H1 (cell line): ENCODE results near the gene NFAT5.

Source experiments
- ASH2L ChIP-seq: fragments of 200-600, 300-600 bp; sonication (generic); IDR thresholded peaks from one replicate; pipeline ENCODE4 v1.7.1; 2017; ENCODE audit warnings: low read length
- BACH1 ChIP-seq: IDR thresholded peaks from 2 replicates; pipeline ENCODE4 v1.6.1; 2012; ENCODE audit warnings: low read length, improper control_type of control experiment
- CTCF ChIP-seq, 3 experiments: IDR thresholded peaks; 1 replicate in 2 of 3; 2 replicates in 1 of 3; pipeline versions ENCODE4 v1.5.1 to v1.6.1; 2011; ENCODE audit warnings: low read length in 3 of 3, mild to moderate bottlenecking in 3 of 3, inconsistent platforms in 2 of 3, low read depth in 1 of 3, moderate library complexity in 1 of 3; ENCODE audit not compliant: insufficient read depth in 1 of 3; ENCODE audit errors: control extremely low read depth in 1 of 3
- HDAC6 ChIP-seq: IDR thresholded peaks from one replicate; pipeline ENCODE4 v1.7.1; 2012; ENCODE audit warnings: low read depth, mild to moderate bottlenecking, inconsistent platforms, low read length, moderate library complexity
- KDM4A ChIP-seq: IDR thresholded peaks from one replicate; pipeline ENCODE4 v1.7.1; 2012; ENCODE audit warnings: low read depth, mild to moderate bottlenecking, moderate library complexity, low read length, inconsistent platforms; ENCODE audit not compliant: severe bottlenecking
- POLR2A ChIP-seq, 2 experiments: IDR thresholded peaks; 1 replicate in 1 of 2; 2 replicates in 1 of 2; pipeline ENCODE4 v1.6.1; 2011; ENCODE audit warnings: low read depth in 2 of 2, low read length in 2 of 2, mild to moderate bottlenecking in 2 of 2; ENCODE audit errors: control extremely low read depth in 1 of 2
- RBBP5 ChIP-seq: IDR thresholded peaks from 2 replicates; pipeline ENCODE4 v1.7.1; 2012; ENCODE audit warnings: low read depth, mild to moderate bottlenecking, inconsistent platforms, low read length, moderate library complexity, borderline replicate concordance

- TF ChIP-seq CTCF (IDR thresholded peaks at IDR 0.05; ENCODE audit: control extremely low read depth in 1 of 3, insufficient read depth in 1 of 3, low read depth in 1 of 3, low read length in 3 of 3), result no peak
- no peak for TF ChIP-seq POLR2A (IDR thresholded peaks at IDR 0.05; ENCODE audit: control extremely low read depth in 1 of 2, low read depth in 2 of 2, low read length in 2 of 2)
- no peak for TF ChIP-seq KDM4A
- TF ChIP-seq HDAC6, result no peak
- TF ChIP-seq BACH1, result no peak
- no peak for TF ChIP-seq RBBP5
- no peak for TF ChIP-seq ASH2L
These were observed 162.1 kb downstream of the NFAT5 start for GRCh38 chr16:69727916-69728270.
